Neural crest cell (in vitro differentiated cells): Measurements from ENCODE around the gene CRABP1. TPM values are rescaled to one million over a fixed set of nuclear protein-coding genes. Genes with fewer than 3 reads are reported as not detected.

Experiments used
- DNase-seq: peaks from one replicate; pipeline ENCODE4 v3.0.0; 2021; ENCODE audit warnings: low read depth, mixed read lengths, low spot score
- H3K27ac Mint-ChIP-seq: one replicate; pipeline ENCODE4 v1.8.0; 2021; ENCODE audit warnings: mild to moderate bottlenecking, mixed read lengths; ENCODE audit not compliant: unreplicated experiment
- H3K27me3 Mint-ChIP-seq: 2 replicates; pipeline ENCODE4 v1.8.0; 2021; ENCODE audit warnings: low read depth, mild to moderate bottlenecking, mixed read lengths
- H3K36me3 Mint-ChIP-seq: 2 replicates; pipeline ENCODE4 v1.8.0; 2021; ENCODE audit warnings: low read depth, mild to moderate bottlenecking, mixed read lengths
- H3K4me1 Mint-ChIP-seq: 2 replicates; pipeline ENCODE4 v1.8.0; 2021; ENCODE audit warnings: mixed read lengths
- H3K4me3 Mint-ChIP-seq: one replicate; pipeline ENCODE4 v1.8.0; 2021; ENCODE audit warnings: mild to moderate bottlenecking, mixed read lengths
- H3K9me3 Mint-ChIP-seq: 2 replicates; pipeline ENCODE4 v1.8.0; 2021; ENCODE audit warnings: mixed read lengths
- total RNA-seq: library from RNA; stranded (reverse); gene quantifications from 2 replicates; pipeline ENCODE4 v1.2.1, GENCODE V29; 2021
- TF ChIP-seq, protein P1 (sequence below): fragments of 200-600 bp; sonication (generic); conservative IDR thresholded peaks from 2 replicates; pipeline ENCODE4 v1.5.0; 2021; ENCODE audit warnings: antibody characterized with exemption, mild to moderate bottlenecking

CRABP1 gene
- total RNA-seq, 1 donor from 2014 or later, result 803 TPM

GRCh38 chr15:78319588-78319987, 20.6 kb upstream of the CRABP1 start:
- Mint-ChIP-seq H3K27me3 (peaks cover 26% of the 10 kb centered on the region), H3K36me3 (no peaks in the 10 kb centered on the region), H3K27ac (no peak overlapping the region), H3K9me3 (no peaks in the 10 kb centered on the region), H3K4me1 (peaks cover 73% of the 10 kb centered on the region), H3K4me3 (no peak overlapping the region)
- no peak for DNase-seq
- TF ChIP-seq, protein P1, sequence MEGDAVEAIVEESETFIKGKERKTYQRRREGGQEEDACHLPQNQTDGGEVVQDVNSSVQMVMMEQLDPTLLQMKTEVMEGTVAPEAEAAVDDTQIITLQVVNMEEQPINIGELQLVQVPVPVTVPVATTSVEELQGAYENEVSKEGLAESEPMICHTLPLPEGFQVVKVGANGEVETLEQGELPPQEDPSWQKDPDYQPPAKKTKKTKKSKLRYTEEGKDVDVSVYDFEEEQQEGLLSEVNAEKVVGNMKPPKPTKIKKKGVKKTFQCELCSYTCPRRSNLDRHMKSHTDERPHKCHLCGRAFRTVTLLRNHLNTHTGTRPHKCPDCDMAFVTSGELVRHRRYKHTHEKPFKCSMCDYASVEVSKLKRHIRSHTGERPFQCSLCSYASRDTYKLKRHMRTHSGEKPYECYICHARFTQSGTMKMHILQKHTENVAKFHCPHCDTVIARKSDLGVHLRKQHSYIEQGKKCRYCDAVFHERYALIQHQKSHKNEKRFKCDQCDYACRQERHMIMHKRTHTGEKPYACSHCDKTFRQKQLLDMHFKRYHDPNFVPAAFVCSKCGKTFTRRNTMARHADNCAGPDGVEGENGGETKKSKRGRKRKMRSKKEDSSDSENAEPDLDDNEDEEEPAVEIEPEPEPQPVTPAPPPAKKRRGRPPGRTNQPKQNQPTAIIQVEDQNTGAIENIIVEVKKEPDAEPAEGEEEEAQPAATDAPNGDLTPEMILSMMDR, result no peak

GRCh38 chr15:78320183-78320582, 20.0 kb upstream of the CRABP1 start:
- Mint-ChIP-seq H3K4me3 (no peak overlapping the region), H3K36me3 (no peaks in the 10 kb centered on the region), H3K4me1 (peaks cover 79% of the 10 kb centered on the region), H3K27me3 (peaks cover 32% of the 10 kb centered on the region), H3K9me3 (no peaks in the 10 kb centered on the region), H3K27ac (no peak overlapping the region)
- DNase-seq, result no peak
- TF ChIP-seq, protein P1, result no peak

DNA sequence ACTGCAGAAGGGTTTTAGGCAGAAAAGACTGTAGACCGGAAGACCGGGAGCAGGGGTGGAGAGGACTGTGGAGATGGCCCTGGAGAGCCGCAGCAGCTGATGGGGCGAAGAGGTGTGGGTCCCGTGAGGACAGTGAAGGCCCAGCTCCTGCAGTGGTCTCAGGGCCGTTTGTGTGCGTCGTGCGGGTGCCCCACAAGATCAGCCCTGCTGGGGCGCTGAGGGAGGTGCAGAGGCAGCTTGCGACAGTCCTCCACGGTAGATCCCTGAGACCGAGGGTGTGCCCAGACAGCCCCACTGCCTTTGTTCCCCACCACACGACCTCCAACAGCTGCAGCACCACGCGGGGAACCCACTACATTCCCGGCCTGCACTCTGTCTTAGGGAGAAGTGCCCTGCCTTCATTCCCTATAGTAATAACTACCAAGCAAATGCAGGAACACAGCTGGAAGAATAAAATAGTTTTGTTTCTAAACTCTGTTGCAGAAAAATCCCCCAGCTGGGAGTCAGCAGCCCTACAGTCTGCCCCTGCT, 19.0 kb upstream of the CRABP1 start:
- no peaks in the 10 kb centered on the region for H3K9me3 Mint-ChIP-seq
- TF ChIP-seq, protein P1, result no peak
- no peak overlapping the region for H3K27ac Mint-ChIP-seq
- DNase-seq, result no peak
- peak overlapping the region; percentile 23 for H3K4me3 Mint-ChIP-seq
- peaks cover 80% of the 10 kb centered on the region for H3K4me1 Mint-ChIP-seq
- H3K36me3 Mint-ChIP-seq, result no peaks in the 10 kb centered on the region
- peaks cover 34% of the 10 kb centered on the region for H3K27me3 Mint-ChIP-seq

- DNase-seq, result no peak
- peaks cover 34% of the 10 kb centered on the region for H3K27me3 Mint-ChIP-seq
- peak overlapping the region; percentile 96 for H3K27ac Mint-ChIP-seq
- H3K4me1 Mint-ChIP-seq, result peaks cover 73% of the 10 kb centered on the region
- H3K9me3 Mint-ChIP-seq, result no peaks in the 10 kb centered on the region
- H3K4me3 Mint-ChIP-seq, result peak overlapping the region; percentile 70
- TF ChIP-seq, protein P1, result no peak
- no peaks in the 10 kb centered on the region for H3K36me3 Mint-ChIP-seq
These were observed 18.4 kb upstream of the CRABP1 start for GRCh38 chr15:78321786-78322185.

DNA sequence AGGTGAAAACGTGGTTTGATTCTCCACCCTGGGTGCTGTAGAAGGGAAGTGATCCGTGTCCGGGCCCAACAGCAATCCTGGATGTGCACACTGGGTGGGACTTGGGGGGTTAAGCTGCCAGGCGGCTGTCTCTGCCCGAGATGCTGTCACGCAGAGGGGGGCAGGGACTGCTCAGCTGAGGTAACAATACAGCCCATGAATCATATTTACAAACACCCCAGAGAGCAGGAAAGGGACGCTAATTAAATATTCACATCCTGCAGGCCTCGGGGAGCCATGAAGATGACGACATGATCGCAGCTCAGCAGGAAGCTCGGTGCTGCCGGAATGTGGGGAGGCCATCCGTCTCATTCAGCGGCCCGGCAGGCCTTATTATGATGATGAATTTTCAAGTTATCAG, 17.9 kb upstream of the CRABP1 start:
- DNase-seq, result no peak
- no peaks in the 10 kb centered on the region for H3K9me3 Mint-ChIP-seq
- H3K4me3 Mint-ChIP-seq, result peak overlapping the region; percentile 70
- no peaks in the 10 kb centered on the region for H3K36me3 Mint-ChIP-seq
- peaks cover 71% of the 10 kb centered on the region for H3K4me1 Mint-ChIP-seq
- peaks cover 36% of the 10 kb centered on the region for H3K27me3 Mint-ChIP-seq
- TF ChIP-seq, protein P1, result no peak
- H3K27ac Mint-ChIP-seq, result peak overlapping the region; percentile 96
